CD14-positive monocyte (primary cell): ENCODE measurements around the gene NELFA. TPM values are rescaled to one million over a fixed set of nuclear protein-coding genes. Genes with fewer than 3 reads are reported as not detected.

Experiments
- DNase-seq, 3 donors: peaks; one replicate each; pipeline ENCODE4 v3.0.0-alpha.2; 2011 to 2022
- H2AFZ ChIP-seq: 2 replicates; pipeline ENCODE4 v1.6.0; 2012; ENCODE audit warnings: mild to moderate bottlenecking, low read depth, low read length, inconsistent platforms; ENCODE audit not compliant: insufficient read depth, poor library complexity, severe bottlenecking
- H3K27ac ChIP-seq, 2 donors: 1 replicate in 1 of 2; 2 replicates in 1 of 2; pipeline ENCODE4 v1.5.1; 2012 to 2013; ENCODE audit warnings: low read length in 2 of 2, control low read depth in 1 of 2, inconsistent platforms in 1 of 2, low read depth in 1 of 2, mild to moderate bottlenecking in 1 of 2
- H3K27me3 ChIP-seq, 2 donors: one replicate each; pipeline versions ENCODE4 v1.6.0 to v1.6.1; 2011 to 2013; ENCODE audit warnings: low read length in 2 of 2; ENCODE audit not compliant: control insufficient read depth in 2 of 2, insufficient read depth in 2 of 2
- H3K36me3 ChIP-seq, 2 donors: replicated peaks in 1 of 2; 1 replicate in 1 of 2; 2 replicates in 1 of 2; pipeline versions ENCODE4 v1.5.1 to v1.6.1; 2012 to 2013; ENCODE audit warnings: low read length in 2 of 2, control low read depth in 1 of 2, inconsistent platforms in 1 of 2, mild to moderate bottlenecking in 1 of 2; ENCODE audit not compliant: insufficient read depth in 2 of 2, control insufficient read depth in 1 of 2
- H3K4me1 ChIP-seq, 2 donors: 1 replicate in 1 of 2; 2 replicates in 1 of 2; pipeline versions ENCODE4 v1.5.1 to v1.6.1; 2012 to 2013; ENCODE audit warnings: low read length in 2 of 2, control low read depth in 1 of 2, inconsistent platforms in 1 of 2, mild to moderate bottlenecking in 1 of 2, moderate library complexity in 1 of 2; ENCODE audit not compliant: insufficient read depth in 2 of 2, control insufficient read depth in 1 of 2
- H3K4me2 ChIP-seq: replicated peaks from 2 replicates; pipeline ENCODE3; 2012; ENCODE audit warnings: low read length, moderate library complexity, mild to moderate bottlenecking; ENCODE audit not compliant: poor library complexity, severe bottlenecking; ENCODE audit errors: extremely low read depth
- H3K4me3 ChIP-seq, 3 experiments: fragments of 200-600 bp in 1 of 3; sonication (generic) in 1 of 3; replicated peaks in 1 of 3; 1 replicate in 2 of 3; 2 replicates in 1 of 3; pipeline ENCODE4 v1.5.1; 2011 to 2013; ENCODE audit warnings: low read length in 3 of 3, mild to moderate bottlenecking in 3 of 3, control low read depth in 2 of 3, low read depth in 2 of 3, inconsistent platforms in 1 of 3, moderate library complexity in 1 of 3
- H3K79me2 ChIP-seq: 2 replicates; pipeline ENCODE4 v1.6.0; 2012; ENCODE audit warnings: mild to moderate bottlenecking, control low read depth, inconsistent platforms, low read length, moderate library complexity; ENCODE audit not compliant: insufficient read depth
- H3K9ac ChIP-seq: 2 replicates; pipeline ENCODE4 v1.6.0; 2017; ENCODE audit warnings: low read length, mild to moderate bottlenecking; ENCODE audit not compliant: insufficient read depth, poor library complexity, severe bottlenecking
- H3K9me3 ChIP-seq, 2 donors: replicated peaks in 1 of 2; 1 replicate in 1 of 2; 2 replicates in 1 of 2; pipeline versions ENCODE4 v1.5.1 to v1.6.1; 2012 to 2013; ENCODE audit warnings: low read length in 2 of 2, control low read depth in 1 of 2; ENCODE audit not compliant: control insufficient read depth in 1 of 2, insufficient read depth in 1 of 2
- H4K20me1 ChIP-seq: 2 replicates; pipeline ENCODE4 v1.6.0; 2012; ENCODE audit warnings: mild to moderate bottlenecking, low read length, control low read depth, moderate library complexity; ENCODE audit not compliant: insufficient read depth
- H3K27ac Mint-ChIP-seq, 7 donors: one replicate each; pipeline ENCODE4 v1.8.0; 2020; ENCODE audit warnings: mild to moderate bottlenecking in 7 of 7, mixed read lengths in 7 of 7, moderate library complexity in 6 of 7, inconsistent platforms in 2 of 7
- H3K27me3 Mint-ChIP-seq, 3 donors: one replicate each; pipeline ENCODE4 v1.8.0; 2021 to 2022; ENCODE audit warnings: low read depth in 3 of 3, mild to moderate bottlenecking in 3 of 3, mixed read lengths in 3 of 3, moderate library complexity in 3 of 3, inconsistent platforms in 1 of 3
- H3K36me3 Mint-ChIP-seq, 2 donors: one replicate each; pipeline ENCODE4 v1.8.0; 2020; ENCODE audit warnings: mixed read lengths in 2 of 2, inconsistent platforms in 1 of 2, mild to moderate bottlenecking in 1 of 2
- H3K4me1 Mint-ChIP-seq: one replicate; pipeline ENCODE4 v1.8.0; 2020; ENCODE audit warnings: mild to moderate bottlenecking, mixed read lengths
- H3K4me3 Mint-ChIP-seq, 2 donors: one replicate each; pipeline ENCODE4 v1.8.0; 2020; ENCODE audit warnings: mild to moderate bottlenecking in 2 of 2, mixed read lengths in 2 of 2, moderate library complexity in 1 of 2
- H3K9me3 Mint-ChIP-seq, 7 donors: one replicate each; pipeline ENCODE4 v1.8.0; 2020 to 2022; ENCODE audit warnings: mixed read lengths in 7 of 7, mild to moderate bottlenecking in 6 of 7, moderate library complexity in 6 of 7, inconsistent platforms in 2 of 7
- CTCF ChIP-seq: fragments of 200-600 bp; IDR thresholded peaks from one replicate; pipeline ENCODE4 v1.8.0; 2022; ENCODE audit warnings: antibody characterized with exemption, mild to moderate bottlenecking
- WGBS: methylation state at CpG from one replicate; pipeline ENCODE4 v1.1.5; 2013; ENCODE audit warnings: missing lambda C conversion rate; ENCODE audit not compliant: insufficient coverage; 5-methylcytosine and 5-hydroxymethylcytosine counted together
- intact Hi-C, 2 donors: fragments of 100-400 bp; cut with micrococcal nuclease; formaldehyde crosslinking; loops; one replicate each; pipeline versions ENCODE4 v1.15.0 to v1.15.1; 2023
- polyA plus RNA-seq, 3 donors: library from polyadenylated mRNA; depleted of rRNA in 1 of 3; unstranded in 2 of 3; stranded (reverse) in 1 of 3; fragments of 300-500 nt in 2 of 3; fragments of >200 nt in 1 of 3; fragmentation: Illumina TruSeq in 2 of 3; gene quantifications; 1 replicate in 2 of 3; 2 replicates in 1 of 3; pipeline ENCODE4 v1.2.3, GENCODE V29; 2012 to 2021

The NELFA gene
- polyA plus RNA-seq, 3 donors: 10.0 to 22.1 (median 10.5) TPM

GRCh38 chr4:2007804-2008670 lies 737 bp downstream of the NELFA start:
- intact Hi-C loops: loop anchor here (5.0 to 10.0 kb wide), 4 partner anchors 34 to 663 kb away; partner anchors contain the start of genes MXD4 (in 1 of the 2), NSD2 (in 1 of the 2) and UVSSA (in 1 of the 2)
- Histone ChIP-seq H4K20me1 (peaks cover 23% of the 10 kb centered on the region), H3K79me2 (peaks cover 55% of the 10 kb centered on the region), H3K27me3 (no peaks in the 10 kb centered on the region), H3K4me1 (peaks cover 38 to 44% of the 10 kb centered on the region in 2 donors), H3K4me2 (peak overlapping the region; percentile 97), H3K9me3 (no peaks in the 10 kb centered on the region), H3K27ac (peak overlapping the region; percentile 89 to 98), H3K4me3 (peak overlapping the region; percentile 63 to 95 (median 93)), H3K36me3 (peaks cover 11 to 33% of the 10 kb centered on the region in 2 donors), H2AFZ (peak overlapping the region; percentile 97), H3K9ac (peak overlapping the region; percentile 94)
- H3K36me3 Mint-ChIP-seq: peaks cover 21 to 35% of the 10 kb centered on the region in 2 donors
- H3K4me1 Mint-ChIP-seq: peaks cover 41% of the 10 kb centered on the region
- peak overlapping the region; percentile 86 to 90 for H3K4me3 Mint-ChIP-seq
- WGBS: under 1% methylated on average over 20 of the region's 57 CpGs
- DNase-seq: no peak
- no peak for TF ChIP-seq CTCF
- H3K27ac Mint-ChIP-seq: peak overlapping the region; percentile 80 to 94 (median 91)
- H3K27me3 Mint-ChIP-seq: peaks cover 0 to 5% (median 0%) of the 10 kb centered on the region in 3 donors
- peaks cover 0 to 4% (median 0%) of the 10 kb centered on the region in 7 donors for H3K9me3 Mint-ChIP-seq

GRCh38 chr4:2006956-2007653 lies 1.7 kb downstream of the NELFA start:
- H3K9me3 Mint-ChIP-seq: peaks cover 0 to 4% (median 0%) of the 10 kb centered on the region in 7 donors

More at GRCh38 chr4:2006956-2007653, 1.7 kb downstream of the NELFA start:
- H3K36me3 ChIP-seq: peaks cover 11 to 37% of the 10 kb centered on the region in 2 donors
- H4K20me1 ChIP-seq: peaks cover 26% of the 10 kb centered on the region
- no peaks in the 10 kb centered on the region for H3K27me3 ChIP-seq
- 95% methylated on average over 7 of the region's 15 CpGs for WGBS
- no peak overlapping the region for H3K27ac ChIP-seq
- peaks cover 28 to 44% of the 10 kb centered on the region in 2 donors for H3K36me3 Mint-ChIP-seq
- peak overlapping the region; percentile 97 for H3K4me2 ChIP-seq
- peak overlapping the region; percentile 97 for H2AFZ ChIP-seq
- H3K4me1 Mint-ChIP-seq: peaks cover 39% of the 10 kb centered on the region
- H3K9me3 ChIP-seq: no peaks in the 10 kb centered on the region
- intact Hi-C loops: loop anchor here (5.0 to 10.0 kb wide), 4 partner anchors 35 to 662 kb away; partner anchors contain the start of genes MXD4 (in 1 of the 2), NSD2 (in 1 of the 2) and UVSSA (in 1 of the 2)
- peak overlapping the region; percentile 94 for H3K9ac ChIP-seq
- peaks cover 0 to 5% (median 0%) of the 10 kb centered on the region in 3 donors for H3K27me3 Mint-ChIP-seq
- peaks cover 65% of the 10 kb centered on the region for H3K79me2 ChIP-seq
- peak overlapping the region in 1 of 2 donors; percentile 86 for H3K4me3 Mint-ChIP-seq
- H3K27ac Mint-ChIP-seq: peak overlapping the region in 1 of 7 donors; percentile 76
- peak overlapping the region in 1 of 3 experiments; percentile 95 for H3K4me3 ChIP-seq
- no peak for DNase-seq
- TF ChIP-seq CTCF: no peak
- peaks cover 34 to 41% of the 10 kb centered on the region in 2 donors for H3K4me1 ChIP-seq
